CD4-positive, alpha-beta T cell treated with Interleukin-10 for 1 hour (primary cell): ENCODE measurements around the gene MYOCD.
"Not testable (repeated sequence)": the region's sequence is repeated elsewhere in the genome, so short reads cannot be mapped to it uniquely, and the experiment has no call there.

Source experiments
- DNase-seq: peaks from one replicate; pipeline ENCODE4 v3.0.0-alpha.2; 2020

MYOCD gene, protein sequence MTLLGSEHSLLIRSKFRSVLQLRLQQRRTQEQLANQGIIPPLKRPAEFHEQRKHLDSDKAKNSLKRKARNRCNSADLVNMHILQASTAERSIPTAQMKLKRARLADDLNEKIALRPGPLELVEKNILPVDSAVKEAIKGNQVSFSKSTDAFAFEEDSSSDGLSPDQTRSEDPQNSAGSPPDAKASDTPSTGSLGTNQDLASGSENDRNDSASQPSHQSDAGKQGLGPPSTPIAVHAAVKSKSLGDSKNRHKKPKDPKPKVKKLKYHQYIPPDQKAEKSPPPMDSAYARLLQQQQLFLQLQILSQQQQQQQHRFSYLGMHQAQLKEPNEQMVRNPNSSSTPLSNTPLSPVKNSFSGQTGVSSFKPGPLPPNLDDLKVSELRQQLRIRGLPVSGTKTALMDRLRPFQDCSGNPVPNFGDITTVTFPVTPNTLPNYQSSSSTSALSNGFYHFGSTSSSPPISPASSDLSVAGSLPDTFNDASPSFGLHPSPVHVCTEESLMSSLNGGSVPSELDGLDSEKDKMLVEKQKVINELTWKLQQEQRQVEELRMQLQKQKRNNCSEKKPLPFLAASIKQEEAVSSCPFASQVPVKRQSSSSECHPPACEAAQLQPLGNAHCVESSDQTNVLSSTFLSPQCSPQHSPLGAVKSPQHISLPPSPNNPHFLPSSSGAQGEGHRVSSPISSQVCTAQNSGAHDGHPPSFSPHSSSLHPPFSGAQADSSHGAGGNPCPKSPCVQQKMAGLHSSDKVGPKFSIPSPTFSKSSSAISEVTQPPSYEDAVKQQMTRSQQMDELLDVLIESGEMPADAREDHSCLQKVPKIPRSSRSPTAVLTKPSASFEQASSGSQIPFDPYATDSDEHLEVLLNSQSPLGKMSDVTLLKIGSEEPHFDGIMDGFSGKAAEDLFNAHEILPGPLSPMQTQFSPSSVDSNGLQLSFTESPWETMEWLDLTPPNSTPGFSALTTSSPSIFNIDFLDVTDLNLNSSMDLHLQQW

DNA sequence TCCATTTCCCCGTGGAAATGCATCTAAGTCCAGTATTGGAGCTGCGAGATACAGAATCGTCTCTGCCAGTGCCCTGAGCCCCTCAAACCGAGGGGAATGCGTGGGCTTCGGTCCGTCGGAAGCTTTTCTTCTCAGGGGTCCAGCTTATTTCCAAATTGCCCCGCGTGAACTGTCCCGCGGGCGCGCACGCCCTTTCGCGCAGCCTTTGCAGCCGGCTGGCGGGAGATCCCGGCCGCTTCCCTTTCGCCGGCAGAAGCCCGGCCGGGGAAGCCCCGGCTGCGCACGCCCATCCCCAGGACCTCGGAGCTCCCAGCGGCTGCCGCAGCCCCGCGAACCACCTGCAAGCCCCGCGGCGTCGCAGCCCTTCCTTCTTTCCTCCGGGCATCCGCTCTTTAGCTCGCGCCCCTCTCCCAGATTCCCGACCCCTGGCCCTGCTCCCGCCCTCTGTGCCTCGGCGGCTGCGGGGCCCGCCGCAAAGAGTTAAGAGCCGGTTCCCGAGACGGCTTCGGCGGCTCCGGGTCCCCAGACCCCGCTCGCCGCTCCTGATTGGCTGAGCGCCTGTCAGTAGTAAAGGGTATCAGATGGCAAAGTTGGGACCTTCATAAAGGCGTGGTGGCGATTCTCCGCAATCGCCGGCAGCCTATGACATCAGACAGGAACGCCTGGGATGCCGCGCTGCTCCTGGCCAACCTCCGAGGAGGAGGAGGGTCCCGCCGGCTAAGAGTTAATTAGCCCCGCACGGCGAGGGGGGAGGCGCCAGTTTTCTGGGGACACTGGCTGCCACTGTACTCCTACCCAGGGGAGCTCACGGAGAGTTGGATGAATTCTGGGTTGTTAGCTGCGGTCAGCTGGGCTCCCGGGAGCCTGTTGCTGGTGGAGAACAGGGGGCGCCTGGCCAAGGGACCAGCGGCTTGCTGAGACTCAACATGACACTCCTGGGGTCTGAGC, at the start of gene MYOCD:
Gene MYOCD, plus strand, starts transcription at position 628 of the 948 bp plus-strand sequence. Its CDS starts 299 bp downstream, at position 927.
- DNase-seq, result no peak

- no peak for DNase-seq
These were observed 49.5 kb upstream of the MYOCD start for GRCh38 chr17:12616161-12616560.

DNA sequence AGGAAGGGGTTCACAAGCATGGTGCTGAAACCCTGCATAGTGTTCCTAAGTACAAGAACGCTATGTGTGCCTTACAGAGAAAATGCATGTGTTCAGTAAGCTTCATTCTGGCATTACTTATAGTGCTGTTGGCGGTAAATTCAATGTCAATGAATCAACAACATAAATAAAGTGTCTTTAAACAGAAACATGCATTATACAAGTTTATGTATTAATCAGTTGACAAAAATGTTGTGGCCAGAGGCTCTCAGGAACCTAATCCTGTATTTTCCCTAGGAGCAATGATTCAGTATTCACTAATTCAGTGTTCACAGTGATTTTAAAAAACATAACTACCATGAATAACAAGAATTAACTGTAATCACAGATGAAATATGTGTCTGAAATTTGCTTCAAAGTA, 47.1 kb upstream of the MYOCD start:
- no peak for DNase-seq

DNA sequence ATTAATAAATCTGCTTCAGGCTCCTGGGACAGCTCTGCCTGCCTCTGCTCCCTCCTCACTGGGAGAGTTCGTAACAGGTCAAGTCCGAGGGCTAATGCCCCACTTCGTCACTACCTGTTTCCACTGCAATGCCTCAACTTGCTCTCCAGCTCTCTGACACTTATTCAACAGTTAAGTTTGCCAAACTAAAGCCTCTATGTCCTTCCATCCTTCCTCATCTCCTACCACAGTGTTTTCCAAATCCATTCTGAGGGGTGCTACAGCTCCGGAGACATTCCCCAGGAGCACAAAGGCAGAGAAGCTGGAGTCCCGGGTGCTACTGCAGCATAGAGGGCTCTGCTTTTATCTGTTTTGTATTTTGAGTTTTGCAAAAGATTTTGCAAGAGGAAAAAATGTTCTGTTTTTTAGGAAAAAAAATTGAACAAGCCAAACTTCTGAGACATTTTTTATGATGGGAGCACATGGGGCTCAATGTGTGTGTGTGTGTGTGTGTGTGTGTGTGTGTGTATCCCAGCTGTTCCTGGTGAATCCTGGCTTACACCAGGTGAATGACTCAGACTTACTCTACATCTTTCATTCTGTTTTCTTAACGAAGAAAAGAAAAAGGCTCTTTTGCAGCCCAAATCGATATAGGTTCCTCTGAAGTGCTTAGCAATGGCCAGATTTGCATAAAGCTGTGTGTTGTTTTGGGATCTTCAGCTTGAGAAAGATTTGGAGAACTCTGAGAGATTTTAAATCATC, 46.1 kb upstream of the MYOCD start:
- DNase-seq, result no peak

DNA sequence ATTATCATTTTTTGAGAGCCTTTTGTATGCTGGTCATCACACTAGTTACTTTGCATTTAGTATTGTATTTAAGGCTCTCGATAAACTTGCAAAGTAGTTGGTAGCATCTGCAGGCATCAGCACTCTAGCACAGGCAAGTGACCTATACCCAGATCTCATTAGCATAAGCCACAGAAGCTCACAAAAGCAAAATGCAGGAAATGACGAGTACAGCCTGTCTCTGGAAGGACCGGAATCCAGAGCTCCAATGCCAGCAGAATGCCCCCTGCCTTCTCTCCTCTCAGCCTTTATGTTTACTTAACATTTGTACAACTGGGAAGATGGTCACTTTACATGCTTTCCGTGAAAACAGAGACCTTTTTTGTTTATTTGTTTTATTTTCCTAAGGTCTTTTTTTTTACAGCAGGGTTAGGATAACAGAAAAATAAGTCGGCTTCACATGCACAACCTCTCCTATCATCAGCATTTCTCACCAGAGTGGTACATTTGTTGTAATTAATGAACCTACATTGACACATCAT, 45.4 kb upstream of the MYOCD start:
- DNase-seq, result no peak

- no peak for DNase-seq
These were observed 43.0 kb upstream of the MYOCD start for GRCh38 chr17:12622726-12623125.

DNA sequence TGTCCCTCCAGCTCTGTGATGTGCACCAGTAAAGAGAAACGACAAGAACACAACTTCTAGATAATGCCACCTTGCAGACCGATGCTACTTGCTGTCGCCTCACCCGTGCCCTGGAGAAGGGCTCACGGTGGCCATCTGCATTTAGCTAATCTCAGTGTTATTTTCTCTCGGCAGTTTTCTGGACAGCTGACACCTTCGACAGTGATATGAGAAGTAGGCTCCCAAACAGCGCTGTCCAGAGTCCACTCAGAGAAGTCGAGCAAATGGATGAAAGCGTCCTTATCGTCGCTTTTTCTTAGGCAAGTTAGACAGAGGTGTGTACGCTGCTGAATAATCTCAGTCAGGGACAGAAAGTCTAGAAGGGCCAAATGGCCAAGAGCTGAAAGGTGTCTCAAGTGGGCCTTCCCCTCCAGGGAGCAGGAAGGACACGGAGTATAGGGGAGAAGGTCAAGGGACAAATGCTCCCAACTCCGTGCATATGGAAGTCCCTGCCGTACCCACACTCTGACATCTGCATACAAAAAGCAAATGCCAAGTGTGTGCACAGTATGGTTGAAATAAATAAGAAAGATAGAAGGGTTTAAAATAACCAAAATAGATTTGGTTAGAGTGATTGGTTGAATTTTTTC, 42.4 kb upstream of the MYOCD start:
- DNase-seq, result no peak

GRCh38 chr17:12624211-12624610, 41.5 kb upstream of the MYOCD start:
- DNase-seq, result no peak

- no peak for DNase-seq
These were observed 40.6 kb upstream of the MYOCD start for GRCh38 chr17:12625092-12625491.

GRCh38 chr17:12627177-12627629, 38.5 kb upstream of the MYOCD start:
- no peak for DNase-seq

GRCh38 chr17:12627781-12628451, 37.8 kb upstream of the MYOCD start:
- no peak for DNase-seq

GRCh38 chr17:12631076-12631475, 34.6 kb upstream of the MYOCD start:
- DNase-seq, result no peak

DNA sequence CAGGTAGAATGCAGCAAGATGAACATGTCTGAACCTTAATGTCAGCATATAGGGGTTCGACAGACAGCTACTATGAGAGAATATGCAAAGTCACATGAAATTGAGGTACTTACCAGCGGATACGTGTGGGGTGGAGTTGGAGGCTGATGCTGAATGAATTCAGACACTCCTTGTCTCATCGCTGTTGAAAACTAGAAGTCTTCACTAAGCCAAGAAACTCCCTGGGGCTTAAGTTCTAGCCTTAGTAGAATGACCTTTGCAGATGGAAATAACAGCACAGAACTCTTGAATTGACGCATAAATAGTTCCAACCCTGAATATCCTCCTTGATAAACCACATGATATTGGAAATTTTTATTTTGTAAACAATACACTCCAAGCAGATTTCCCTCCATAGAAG, 32.9 kb upstream of the MYOCD start:
- no peak for DNase-seq

DNA sequence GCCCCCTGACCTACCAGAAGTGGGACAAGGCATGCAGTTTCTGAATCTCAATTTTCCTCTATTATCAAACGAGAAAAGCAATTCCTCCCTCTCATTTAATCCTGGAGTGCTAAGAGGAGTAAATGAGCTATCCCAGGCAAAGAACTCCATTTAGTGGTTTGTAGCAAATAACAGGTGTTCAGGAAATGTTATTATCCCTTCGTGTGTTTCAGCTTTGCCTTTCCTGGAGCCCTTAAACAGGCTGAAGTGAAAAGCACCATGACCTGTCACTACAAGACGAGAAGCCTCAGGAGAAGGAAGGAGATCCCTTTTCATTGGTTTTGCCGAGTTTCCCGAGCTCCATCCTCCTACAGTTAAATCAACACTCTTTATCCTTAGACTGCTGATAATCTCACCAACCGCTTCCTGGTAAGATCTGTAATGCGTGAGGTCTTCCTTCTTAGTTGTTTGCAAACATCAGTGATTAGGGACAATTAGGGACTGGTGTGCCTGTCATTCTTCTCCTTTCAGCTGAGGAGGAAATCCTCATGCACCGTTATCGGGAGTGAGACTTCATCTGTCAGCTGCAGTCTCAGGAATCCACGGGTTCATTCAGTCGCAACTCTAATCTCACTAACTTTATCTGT, 30.8 kb upstream of the MYOCD start:
- DNase-seq, result no peak

GRCh38 chr17:12635996-12636395, 29.7 kb upstream of the MYOCD start:
- DNase-seq, result not testable (repeated sequence)

DNA sequence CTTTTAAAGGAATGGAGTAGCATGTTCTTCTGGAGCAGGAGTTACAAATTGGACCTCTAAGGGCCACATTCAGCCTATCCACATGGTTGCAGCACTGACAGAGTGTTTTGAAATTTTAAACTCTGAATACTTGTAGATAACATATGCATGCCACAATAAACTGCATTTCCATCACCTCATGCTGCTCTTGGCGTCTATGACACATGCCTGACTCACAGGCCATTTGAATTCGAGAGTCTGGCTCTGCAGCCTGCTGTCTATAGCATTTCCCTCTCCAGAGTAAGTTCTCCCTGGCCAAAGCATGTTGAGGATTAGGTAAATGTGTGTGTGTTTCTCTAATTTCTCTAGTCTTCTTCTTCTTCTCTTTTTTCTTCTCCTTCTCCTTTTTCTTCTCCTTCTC, 28.7 kb upstream of the MYOCD start:
- no peak for DNase-seq

DNA sequence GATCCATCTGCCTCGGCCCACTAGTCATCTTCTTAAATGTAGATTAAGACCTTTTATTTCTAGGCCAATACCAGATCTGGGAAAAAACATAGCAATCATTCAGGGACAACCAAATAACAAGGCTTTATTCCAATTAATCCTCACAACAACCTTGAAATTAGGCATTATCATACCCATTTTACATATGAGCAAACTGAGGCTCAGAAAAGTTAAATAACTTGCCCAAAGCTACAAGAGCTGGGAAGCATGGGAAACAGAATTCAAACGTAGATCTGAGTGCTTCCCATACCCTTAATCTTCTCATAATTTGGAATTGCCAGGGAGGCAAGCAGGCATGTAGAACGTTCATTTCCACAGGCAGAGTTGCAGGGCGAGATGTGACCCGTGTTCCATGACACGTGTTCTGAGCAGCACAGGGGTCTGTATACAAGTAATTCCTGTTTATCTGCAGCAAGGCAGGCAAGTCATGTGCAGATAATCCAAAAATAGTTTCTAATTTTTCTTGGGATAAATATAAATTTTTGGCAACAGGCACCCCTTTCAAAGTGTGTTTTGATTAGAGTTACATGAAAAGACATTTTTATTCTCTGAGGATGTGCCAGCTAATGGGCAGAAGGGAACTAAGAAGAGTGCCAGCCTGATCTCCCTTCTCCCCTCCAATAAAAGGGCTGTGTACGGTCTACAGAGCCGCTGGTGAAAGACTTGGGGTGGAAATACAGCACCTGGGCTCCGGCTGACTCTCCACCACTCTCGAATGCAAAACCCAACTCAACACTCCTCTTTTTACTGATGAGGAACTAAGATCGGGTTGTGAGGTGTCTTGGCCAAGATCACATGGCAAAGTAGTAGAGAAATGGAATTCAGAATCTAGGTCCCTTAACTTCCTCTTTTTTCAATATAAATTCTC, 27.7 kb upstream of the MYOCD start:
- no peak for DNase-seq

DNA sequence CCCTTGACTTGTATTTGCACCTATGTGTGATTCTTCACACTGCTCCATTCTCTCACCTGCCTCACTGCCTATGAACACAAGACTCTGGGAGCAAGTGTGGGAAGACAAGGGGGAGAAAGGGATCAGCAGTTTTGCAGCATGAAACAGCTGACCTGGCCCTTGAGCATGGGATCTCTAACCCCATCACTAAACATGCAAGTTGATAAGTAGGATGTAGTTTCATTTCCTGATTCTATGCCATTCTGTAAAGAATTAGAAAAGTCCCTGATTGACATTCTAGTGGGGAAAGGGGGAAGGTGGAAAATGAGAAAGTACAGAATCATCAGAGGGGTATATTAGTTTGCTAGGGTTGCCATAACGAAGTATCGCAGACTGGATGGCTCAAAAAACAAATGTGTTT, 25.3 kb upstream of the MYOCD start:
- DNase-seq, result no peak

DNA sequence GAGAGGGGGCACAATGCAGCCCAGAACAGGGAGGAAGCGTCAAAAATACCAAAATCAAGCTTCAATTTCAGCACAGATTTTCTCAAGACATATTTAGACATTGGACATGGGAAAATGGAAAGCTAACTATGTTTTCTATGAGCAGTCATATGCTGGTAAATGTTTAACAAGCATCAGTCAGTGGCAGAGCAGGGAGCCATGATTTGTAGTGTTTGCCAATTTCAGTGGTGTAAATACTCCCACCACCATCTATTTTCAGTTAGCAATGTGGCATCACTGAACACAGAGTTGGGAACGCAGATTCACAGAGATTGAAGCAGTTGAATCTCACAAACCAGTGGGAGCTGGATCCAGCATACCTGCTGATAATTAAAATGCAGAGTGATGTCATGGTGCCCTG, 24.6 kb upstream of the MYOCD start:
- DNase-seq, result no peak
